ENCODE results near the gene CNTLN. TPM values are rescaled to one million over a fixed set of nuclear protein-coding genes. Genes with fewer than 3 reads are reported as not detected.

The CNTLN gene
- total and polyA plus RNA-seq, 2 experiments from 2014 or later, result 17.7 to 21.8 TPM

GRCh38 chr9:17216646-17217045 is 81.8 kb downstream of the CNTLN start (continued):
- no peak for TF ChIP-seq JUNB (IDR thresholded peaks at IDR 0.05; ENCODE audit: unreplicated experiment)
- TF ChIP-seq EZH2phosphoT487 (IDR thresholded peaks at IDR 0.05; ENCODE audit: unreplicated experiment), result no peak

GRCh38 chr9:17217272-17217671 is 82.4 kb downstream of the CNTLN start:
- H3K27ac ChIP-seq (ENCODE audit: low read depth), result no peak overlapping the region
- no peak for TF ChIP-seq ETS1 (IDR thresholded peaks at IDR 0.05)
- TF ChIP-seq CREB1 (CRISPR knock-in tag; IDR thresholded peaks at IDR 0.05; ENCODE audit: low read depth), result no peak
- no peak for TF ChIP-seq NANOG (IDR thresholded peaks at IDR 0.05; ENCODE audit: borderline replicate concordance)
- TF ChIP-seq CTCF (conservative IDR thresholded peaks at IDR 0.05; ENCODE audit: low read depth in 2 of 2), result no peak
- no peak for TF ChIP-seq STAT1 (IDR thresholded peaks at IDR 0.05; ENCODE audit: unreplicated experiment)
- no peak for TF ChIP-seq POLR2AphosphoS5 (IDR thresholded peaks at IDR 0.05; ENCODE audit: low read depth)
- TF ChIP-seq EZH2 (IDR thresholded peaks at IDR 0.05; ENCODE audit: low read depth, unreplicated experiment), result no peak
- no peak for TF ChIP-seq ZNF462 (CRISPR knock-in tag; IDR thresholded peaks at IDR 0.05)
- TF ChIP-seq JUNB (IDR thresholded peaks at IDR 0.05; ENCODE audit: unreplicated experiment), result no peak
- TF ChIP-seq ZNF114 (CRISPR knock-in tag; IDR thresholded peaks at IDR 0.05), result no peak
- TF ChIP-seq EZH2phosphoT487 (IDR thresholded peaks at IDR 0.05; ENCODE audit: unreplicated experiment), result no peak
- TF ChIP-seq ZNF331 (CRISPR knock-in tag; IDR thresholded peaks at IDR 0.05; ENCODE audit: low read depth), result no peak
- no peak for TF ChIP-seq REST (IDR thresholded peaks at IDR 0.05; ENCODE audit: unreplicated experiment)
- no peaks in the 10 kb centered on the region for H3F3A ChIP-seq (replicated peaks; ENCODE audit: low read depth)
- no peaks in the 10 kb centered on the region for H3K36me3 ChIP-seq (ENCODE audit: insufficient read depth)
- no peaks in the 10 kb centered on the region; the same call in 2 of the 3 replicates for H3K4me1 Mint-ChIP-seq
- H3K4me3 ChIP-seq, result no peak overlapping the region
- H3K4me1 ChIP-seq (ENCODE audit: insufficient read depth), result peaks cover 13% of the 10 kb centered on the region
- H3K27ac Mint-ChIP-seq, result no peak overlapping the region
- H3K27me3 ChIP-seq (ENCODE audit: insufficient read depth), result no peaks in the 10 kb centered on the region
- peaks cover 32% of the 10 kb centered on the region for H3K9me3 Mint-ChIP-seq
- H3K36me3 Mint-ChIP-seq (ENCODE audit: low read depth), result peaks cover 15% of the 10 kb centered on the region
- DNase-seq (ENCODE audit: low spot score) (no peak), ATAC-seq (no peak)
- H3K27me3 Mint-ChIP-seq (ENCODE audit: insufficient read depth, low read depth, poor library complexity), result no peaks in the 10 kb centered on the region
- H3K9me2 ChIP-seq (ENCODE audit: insufficient read depth), result no peaks in the 10 kb centered on the region
- peaks cover 28% of the 10 kb centered on the region; the same call in 1 of the 2 replicates for H3K79me2 ChIP-seq (replicated peaks; ENCODE audit: insufficient read depth)
- no peaks in the 10 kb centered on the region for H4K20me1 ChIP-seq (replicated peaks; ENCODE audit: insufficient read depth)
- no peak overlapping the region for H3K4me2 ChIP-seq
- H3K4me3 Mint-ChIP-seq, result no peak overlapping the region
- H2AFZ ChIP-seq, result no peak overlapping the region
